NCI-H2081 (cell line): Measurements from ENCODE around the gene THAP10.
"Not testable (repeated sequence)": the region's sequence is repeated elsewhere in the genome, so short reads cannot be mapped to it uniquely, and the experiment has no call there.

ENCODE experiments used
- DNase-seq, 2 experiments: peaks; one replicate each; lab custom pipeline; 2025; lab: John Stamatoyannopoulos, UW

THAP10 gene

DNA sequence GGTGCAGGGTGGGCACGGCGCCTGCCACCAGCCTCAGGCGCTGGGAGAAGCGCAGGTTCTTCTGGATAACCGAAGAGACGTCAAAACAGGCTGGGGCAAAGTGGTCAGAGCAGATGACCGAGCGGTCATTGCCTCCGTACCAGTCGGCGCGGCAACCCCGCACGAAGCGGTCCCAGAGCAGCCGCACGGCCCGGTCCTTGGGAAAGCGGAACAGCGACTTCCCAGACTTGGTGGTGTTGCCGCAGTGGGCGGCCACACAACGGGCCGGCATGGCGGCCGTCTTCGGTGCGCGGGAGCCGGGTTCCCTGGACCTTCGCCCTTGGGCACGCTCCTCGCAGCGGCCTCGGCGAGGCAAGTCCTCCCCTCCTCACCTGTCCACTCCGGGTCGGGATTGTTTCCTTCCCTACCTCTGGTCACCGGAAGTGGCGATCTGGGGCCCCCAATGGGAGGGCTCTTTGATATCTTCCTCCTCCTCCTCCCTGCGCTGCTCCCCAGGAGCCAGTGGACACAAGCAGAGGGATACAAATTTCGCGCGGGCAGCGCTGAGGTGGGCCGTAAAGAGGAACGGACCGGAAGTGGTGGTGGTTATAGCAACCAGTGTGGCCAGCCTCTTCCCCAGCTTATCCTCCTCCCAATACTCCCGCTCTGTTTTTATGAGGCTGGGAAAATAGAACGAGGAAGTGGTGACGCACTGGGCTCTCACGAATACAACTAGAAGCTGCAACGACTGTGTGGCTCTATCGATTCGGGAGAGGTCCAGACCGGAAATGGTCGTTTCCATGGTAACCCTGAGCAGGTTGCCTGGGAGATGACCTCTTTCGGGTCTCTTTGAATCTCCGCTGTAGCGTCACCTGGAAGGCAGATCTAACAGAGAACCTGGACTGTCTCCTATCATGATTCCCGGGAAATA lies at the start of gene THAP10, which contains the start of gene LRRC49:
Gene THAP10, minus strand, starts transcription at position 432 of the 910 bp plus-strand sequence. Its CDS starts 161 bp downstream, at position 271.
Gene LRRC49, plus strand, starts transcription at position 825 of the 910 bp plus-strand sequence. Its CDS starts 69 bp downstream, at position 894.
- peak; percentile 90 to 96 for DNase-seq

DNA sequence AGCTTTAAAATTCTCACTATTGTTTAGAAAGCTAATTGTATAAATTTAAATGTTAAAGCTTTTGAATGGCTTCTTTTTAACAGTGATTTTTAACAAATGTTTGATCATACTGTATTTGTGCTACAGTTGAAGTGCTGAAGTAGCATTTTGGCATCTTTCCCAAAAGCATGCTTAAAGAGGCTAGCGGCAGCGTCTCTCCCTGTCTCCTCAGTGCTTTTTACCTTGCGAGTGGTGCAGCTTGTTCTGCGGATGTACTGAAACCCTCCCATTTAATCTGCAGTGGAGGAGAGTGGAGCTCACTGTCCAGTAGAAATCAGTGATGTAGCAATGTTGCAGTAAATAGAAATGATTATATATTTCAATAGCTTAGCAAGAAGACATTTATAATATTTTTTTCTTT lies 44.1 kb upstream of the THAP10 start:
- peak; percentile 41 to 60 for DNase-seq

DNA sequence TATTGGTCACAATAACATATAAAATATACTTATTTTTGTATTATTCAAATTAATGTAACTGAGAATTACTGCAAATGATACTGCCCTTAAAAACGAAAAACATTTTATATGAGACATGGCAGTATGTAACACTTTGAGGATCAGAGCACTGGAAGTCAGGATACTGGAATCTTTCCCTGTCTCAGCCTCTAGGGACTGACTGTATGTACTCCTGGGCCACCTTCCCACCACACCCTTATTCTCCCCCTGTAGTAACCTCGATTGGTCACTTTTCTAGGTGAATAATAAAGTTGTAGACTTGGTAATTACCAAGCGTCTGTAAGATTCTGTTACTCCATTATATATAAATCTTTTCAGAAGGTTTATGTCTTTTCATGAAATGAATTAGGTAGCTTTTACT lies 43.4 kb upstream of the THAP10 start:
- DNase-seq = no peak

DNA sequence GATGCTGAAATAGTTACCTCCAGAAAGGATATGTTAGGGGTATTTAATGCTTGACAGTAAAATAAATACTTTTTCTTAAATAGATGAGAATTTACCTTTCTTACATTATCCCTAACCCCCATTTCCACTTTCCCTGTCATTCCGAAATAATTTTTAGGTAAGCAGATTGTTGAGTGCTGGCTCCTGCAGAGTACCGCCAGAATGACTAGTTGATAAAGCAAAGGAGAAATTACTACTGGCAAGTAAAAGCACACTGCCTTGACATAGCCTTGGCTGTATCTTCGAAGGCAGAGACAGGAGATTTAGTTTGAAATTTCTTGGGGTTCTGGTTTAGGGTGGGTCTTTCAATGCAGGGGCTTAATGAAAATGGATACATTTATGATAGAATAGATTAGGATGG lies 41.2 kb upstream of the THAP10 start:
- DNase-seq = no peak

DNA sequence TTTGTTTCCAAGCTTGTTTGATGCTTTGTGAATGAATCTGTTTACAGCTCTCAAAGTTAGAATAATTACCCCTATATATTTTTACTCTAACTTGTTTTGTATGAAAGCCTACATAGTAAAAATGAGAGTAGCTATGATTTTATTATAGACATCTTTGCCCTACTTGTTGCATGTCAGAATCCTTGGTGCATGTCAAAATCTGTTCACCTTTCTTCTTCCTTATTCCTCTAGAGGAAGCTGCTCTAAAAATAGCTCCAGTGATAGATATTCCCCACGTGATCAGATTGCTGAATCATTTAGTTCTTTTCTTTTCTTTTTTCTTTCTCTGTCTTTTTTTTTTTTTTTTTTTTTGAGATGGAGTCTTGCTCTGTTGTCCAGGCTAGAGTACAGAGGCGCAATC lies 40.2 kb upstream of the THAP10 start:
- no peak for DNase-seq

DNA sequence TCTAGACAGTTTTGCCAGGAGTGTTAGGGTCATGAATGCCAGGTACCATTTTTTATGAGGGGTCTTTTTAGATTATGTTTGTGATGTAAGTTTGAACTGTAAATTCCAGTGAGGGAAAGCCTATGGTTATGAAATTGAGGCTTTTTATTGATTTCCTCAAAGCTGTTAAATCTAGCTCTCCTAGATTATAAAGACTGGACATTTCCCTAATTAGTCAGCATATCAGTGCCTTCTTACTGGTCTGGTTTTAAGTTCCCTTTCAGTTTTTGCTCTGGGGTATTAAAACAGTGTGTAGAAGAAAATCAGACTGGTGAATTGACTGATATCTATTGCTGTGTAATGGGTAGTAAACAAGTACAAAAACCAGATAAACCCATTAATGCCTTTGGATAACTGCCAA lies 39.6 kb upstream of the THAP10 start:
- DNase-seq = no peak

DNA sequence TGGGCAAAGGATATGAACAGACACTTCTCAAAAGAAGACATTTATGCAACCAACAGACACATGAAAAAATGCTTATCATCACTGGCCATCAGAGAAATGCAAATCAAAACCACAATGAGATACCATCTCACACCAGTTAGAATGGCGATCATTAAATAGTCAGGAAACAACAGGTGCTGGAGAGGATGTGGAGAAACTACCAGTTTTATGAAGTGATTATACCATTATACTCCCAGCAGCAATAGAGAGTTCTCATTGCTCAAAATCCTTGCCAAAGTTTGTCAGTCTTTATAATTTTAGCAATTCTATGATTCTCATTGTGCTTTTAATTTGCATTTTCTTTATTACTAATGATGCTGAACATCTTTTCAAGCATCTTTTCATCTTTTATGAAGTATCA lies 34.7 kb upstream of the THAP10 start:
- not testable (repeated sequence) for DNase-seq

DNA sequence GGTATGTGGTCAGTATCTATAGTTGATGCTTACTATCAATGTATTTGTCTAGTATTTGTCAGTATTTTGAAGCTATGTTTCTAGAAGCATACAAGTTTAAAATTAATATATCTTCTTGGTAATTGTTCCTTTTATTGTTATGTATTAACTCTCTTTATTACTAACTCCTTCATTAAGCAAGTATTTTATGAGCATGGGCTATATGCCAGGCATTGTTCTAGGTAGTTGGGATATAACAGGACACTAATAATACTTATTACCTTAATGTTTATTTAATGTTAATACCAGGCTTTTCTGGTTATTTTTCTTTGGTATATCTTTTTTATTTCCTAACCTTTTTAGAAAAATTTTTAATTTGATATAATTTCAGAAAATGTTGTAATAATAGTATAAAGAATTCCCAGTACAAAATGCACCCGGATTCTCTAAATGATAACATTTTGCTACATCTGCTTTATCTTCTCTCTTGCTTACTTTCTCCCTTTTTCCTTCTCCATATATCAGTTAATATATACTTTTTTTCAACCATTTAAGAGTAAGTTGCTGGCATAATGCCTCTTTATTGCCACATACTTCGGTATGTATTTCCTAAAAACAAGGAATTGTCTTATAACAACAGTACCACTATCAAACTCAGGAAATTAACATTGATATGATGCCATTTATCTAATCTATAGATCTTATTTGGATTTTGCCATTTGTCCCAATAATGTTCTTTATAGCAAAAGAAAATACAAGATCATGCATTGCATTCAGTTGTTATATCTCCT lies 31.3 kb upstream of the THAP10 start:
- no peak for DNase-seq

DNA sequence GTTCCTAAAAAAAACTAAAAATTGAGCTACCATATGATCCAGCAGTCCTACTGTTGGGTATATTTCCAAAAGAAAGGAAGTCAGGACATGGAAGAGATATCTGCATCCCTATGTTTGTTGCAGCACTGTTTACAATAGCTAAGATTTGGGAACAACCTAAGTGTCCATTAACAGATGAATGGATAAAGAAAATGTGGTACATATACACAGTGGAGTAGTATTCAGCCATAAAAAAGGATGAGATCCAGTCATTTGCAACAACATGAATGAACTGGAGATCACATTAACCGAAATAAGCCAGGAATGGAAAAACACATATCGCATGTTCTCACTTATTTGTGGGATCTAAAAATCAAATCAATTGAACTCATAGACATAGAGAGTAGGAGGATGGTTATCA lies 29.9 kb upstream of the THAP10 start:
- no peak for DNase-seq

DNA sequence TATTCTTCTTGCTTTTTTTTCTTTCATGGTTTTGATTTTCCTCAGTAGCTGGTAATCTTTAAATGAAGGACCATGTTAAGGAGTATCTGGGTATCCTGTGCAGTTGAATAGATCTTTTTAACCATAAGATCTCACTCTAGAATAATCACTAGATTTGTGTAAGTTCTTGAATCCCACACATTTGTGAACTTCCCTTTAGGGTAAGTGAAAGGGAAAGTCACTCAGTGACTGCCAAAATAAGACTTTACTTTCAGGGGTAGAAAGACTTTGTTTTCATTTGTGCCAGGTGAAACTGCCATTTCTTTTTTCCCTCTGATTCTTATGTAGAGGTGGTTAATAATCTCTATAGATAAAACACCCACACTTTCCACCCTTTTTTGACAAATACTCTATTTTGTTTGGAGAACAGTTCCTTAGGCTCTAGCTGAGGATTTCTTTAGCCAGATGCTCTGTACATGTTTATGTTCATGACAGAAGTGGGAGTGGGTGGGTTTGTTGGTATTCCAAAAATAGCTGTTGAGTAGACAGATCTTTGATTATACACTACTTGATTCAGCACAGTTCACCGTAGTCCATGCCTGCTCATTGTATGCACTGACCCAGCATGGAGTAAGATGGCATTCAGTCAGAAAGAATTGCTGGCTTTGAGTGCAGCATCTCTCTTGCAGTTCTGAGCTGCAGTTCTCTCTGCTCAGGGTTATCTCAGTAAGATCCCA lies 28.9 kb upstream of the THAP10 start:
- DNase-seq = no peak

DNA sequence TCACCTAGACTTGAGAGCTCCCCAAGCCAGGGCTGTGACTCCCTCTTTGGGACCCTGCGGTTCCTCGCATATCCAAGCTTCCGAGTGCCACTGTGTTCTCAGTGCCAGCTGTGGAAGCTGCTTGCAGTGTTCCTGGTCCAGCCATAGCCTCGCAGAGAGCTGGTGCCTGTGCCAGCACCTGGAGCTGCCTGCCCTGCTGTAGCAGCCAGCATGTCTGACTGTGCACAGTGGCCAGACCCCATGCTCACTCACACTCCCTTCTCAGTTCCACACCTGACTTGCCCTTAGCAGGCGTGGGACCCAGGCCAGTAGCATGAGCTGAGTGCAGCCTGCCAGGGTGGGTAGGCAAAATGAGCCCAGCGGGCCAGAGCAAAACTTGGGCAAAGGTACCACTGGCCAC lies 25.7 kb upstream of the THAP10 start:
- no peak for DNase-seq

DNA sequence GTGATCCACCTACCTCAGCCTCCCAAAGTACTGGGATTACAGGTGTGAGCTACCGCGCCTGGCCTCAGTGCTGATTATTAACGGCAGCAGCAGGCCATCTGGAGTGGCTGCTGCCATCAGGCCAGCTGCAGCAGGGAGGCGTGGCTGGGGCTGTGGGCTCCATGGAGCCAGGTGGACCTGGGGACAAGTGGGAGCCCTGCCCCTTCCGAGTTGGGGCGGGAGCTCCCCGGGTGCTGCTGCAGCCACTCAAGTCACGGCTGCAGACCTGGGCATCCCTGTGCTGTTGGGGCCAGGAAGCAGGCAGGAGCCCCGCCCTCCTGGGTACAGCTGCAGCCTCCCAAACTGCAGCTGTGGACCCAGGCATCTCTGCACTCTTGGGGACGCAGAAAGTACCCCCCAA lies 24.3 kb upstream of the THAP10 start:
- DNase-seq = no peak

DNA sequence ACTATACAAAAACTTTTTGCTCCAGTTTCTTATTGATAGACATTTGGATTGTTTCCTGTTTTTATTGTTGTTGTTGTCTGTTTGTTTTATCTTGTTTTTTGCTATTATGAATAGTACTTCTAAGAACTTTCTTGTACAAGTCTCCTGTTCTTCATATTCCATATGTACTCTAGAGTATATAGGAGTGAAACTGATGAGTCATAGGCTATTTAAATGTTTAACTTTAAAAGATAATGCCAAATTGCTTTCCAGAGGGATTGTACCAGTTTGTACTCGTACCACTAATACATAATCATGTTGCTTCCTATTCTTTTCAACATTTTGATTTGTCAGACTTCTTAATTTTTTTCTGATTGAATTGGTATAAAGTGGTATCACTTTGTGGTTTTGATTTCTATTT lies 20.0 kb upstream of the THAP10 start:
- no peak for DNase-seq

DNA sequence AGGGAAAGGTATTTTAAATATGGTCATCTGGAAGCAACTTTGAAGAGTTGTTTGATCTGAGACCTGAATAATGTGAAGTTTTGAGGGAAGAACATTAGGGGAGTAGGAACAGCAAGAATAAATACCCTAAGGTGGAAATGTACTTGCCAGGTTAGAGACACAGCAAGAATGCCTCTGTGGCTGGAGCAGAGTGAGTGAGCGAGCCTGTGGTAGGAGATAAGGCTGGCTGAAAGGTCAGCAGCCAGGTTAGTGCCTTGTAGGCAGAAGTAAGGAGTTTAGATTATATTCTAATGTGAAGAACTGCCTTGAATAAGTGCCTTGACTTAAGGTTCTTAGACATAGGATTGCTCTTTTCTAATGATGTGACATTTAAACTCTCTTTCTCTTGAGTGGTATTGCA lies 18.7 kb upstream of the THAP10 start:
- DNase-seq = no peak

DNA sequence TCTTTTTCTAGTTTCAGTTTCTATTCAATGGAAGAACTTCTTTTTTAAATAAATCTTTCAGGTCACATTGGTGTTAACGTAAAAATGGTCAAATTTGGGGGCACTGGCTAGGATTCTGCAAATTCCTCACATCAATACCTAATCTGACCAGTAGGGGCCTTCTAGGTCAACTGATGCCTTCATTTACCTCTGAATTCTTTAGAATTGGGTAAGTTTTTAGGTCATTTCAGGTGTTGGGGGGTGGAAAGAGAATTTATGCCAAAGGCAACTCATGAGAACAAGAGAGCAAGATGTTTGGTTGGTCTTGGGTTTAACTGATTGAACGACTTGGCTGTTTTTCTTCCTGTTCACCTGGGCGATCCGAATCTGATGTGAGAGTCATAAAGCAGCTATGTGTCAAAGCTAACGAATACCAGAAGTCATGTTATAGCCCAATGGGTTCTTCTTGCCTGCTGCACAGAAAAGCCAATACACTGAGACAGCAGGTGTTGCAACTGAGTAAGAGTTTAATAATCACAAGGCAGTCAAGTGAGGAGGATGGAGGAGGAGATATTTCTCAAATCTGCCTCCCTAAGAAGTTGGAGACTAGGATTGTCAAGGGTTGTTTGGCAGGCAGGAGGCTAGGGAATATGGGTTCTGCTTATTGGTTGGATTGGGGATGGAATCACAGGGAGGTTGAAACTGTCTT lies 15.7 kb upstream of the THAP10 start:
- no peak for DNase-seq

DNA sequence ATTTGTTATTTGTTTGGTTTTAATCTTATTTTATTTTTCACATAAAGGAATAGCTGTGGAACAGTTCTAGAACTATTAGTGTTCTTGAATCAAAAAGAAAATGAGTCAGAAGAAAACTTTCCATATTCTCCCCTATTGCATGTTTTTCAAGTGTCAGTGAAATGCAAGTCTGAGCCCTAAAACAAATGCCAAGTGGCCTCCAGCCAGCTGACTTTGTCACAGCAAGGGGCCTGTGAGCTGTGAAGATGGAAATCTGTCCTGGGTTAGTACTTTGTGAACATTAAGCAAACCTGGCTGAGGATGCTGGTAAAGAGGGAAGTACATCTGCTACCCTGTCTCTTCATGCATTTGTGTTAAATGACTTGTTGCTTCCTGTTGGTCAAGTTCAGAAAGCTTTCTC lies 14.6 kb upstream of the THAP10 start:
- DNase-seq = no peak

DNA sequence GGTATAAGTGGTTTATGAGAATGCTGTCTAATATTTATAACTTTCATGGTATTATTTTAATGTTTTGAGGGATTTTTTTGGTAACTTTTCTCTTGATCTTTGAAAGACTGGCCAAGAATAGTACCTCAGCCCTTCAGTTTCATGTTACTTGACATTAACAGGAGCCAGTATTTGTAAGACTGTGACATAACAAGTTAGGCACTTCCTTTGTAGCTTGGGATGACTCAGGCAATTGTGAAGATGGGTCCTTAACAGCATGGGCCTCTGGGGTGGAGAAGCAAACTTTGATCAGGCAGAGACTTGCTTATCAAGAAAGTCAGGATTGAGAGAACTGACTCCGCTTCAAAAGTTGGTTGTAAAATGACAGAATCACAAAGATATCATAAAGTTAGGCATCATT lies 9.9 kb upstream of the THAP10 start:
- no peak for DNase-seq

DNA sequence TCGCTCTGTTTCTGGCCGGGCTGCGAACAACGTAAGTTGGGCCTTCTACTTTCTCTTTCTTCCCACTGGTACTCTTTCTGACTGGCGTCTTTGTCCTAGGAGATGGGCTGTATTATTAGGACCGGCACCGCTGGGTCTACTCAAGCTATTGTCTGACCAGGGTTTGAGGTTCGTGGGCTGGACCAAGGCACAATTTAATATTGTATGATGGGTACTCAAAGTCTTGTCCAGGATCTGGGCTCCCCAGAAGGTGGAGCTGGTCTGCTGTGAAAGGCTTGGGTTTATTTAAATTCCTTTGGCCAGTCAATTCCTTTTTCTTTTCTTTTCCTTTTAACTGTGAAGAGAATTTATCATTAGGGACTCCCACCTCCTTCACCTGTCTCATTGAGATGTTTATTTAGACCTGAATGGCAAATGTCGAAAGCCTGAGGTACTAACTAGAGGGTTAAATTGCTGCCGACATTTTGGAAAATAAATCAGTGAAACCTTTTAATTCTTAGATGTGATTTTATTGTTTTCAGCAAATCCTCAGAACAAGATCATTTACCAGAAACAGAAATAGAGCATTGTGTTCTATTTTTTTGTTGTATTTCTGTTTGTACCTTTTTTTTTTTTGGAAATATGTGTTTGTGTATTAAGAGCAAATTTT lies 803 bp upstream of the THAP10 start:
- DNase-seq = peak; percentile 26 to 68

DNA sequence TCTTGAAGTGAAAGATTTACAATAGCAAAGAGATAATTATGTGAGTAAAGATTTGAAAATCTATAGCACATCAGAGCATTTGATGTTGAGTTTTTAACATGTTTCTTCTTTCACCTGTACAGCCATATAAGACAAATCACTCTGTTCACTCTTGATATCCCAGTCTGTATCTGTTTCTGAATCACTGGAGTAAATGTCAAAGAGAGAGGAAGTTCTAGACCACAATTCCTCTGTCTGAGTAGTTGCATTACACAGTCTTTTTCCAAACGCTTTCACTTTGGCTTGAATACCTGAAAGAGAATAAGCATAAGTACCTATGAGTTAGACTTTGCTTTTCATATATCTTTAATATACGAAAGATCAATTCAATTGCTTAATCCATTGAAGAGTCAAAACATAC lies 9.9 kb downstream of the THAP10 start:
- DNase-seq = no peak

DNA sequence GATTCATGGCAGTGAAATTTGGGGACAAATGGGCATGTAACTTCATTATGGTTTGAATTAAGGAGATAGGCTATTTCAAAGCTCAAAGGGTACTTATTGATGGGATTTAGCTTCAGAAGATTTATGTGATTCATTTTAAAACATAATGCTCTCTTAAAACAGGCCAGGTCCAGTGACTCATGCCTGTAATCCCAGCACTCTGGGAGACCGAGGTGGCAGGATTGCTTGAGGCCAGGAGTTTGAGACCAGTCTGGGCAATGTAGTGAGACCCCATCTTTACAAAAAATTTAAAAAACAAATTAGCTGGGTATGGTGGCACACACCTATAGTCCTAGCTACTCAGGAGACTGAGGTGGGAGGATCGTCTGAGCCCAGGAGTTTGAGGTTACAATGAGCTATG lies 11.5 kb downstream of the THAP10 start:
- no peak for DNase-seq

DNA sequence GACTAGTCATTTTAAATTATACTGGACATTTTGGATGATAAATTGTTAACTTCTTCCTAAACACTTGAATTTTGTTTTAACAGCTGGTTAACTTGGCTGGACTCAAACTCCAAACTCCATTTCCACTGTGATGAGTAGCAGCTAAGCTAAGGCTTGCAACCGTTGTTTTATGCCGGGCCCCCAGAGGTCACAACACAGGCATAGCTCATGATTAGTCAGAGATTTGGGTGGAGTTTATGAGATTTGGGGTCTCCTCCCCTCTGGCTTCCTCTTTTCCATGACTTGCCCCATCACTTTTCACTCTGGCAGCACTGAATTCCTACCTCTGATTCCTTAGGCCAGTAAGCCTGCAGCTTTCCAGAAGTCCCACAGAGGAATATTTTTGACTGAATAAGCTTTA lies 12.8 kb downstream of the THAP10 start:
- DNase-seq = no peak
